K562 (cell line): ENCODE data around the gene RAB5B.

ENCODE experiments used
- CHD4 ChIP-seq: fragments of 200-600 bp; sonication (generic); IDR thresholded peaks from 3 replicates; pipeline ENCODE4 v1.6.1; 2012; ENCODE audit warnings: low read depth, mild to moderate bottlenecking, mixed read lengths, low read length, inconsistent platforms; ENCODE audit not compliant: insufficient read depth, insufficient replicate concordance, poor library complexity, severe bottlenecking
- CTCF ChIP-seq, 3 experiments: IDR thresholded peaks in 2 of 3; conservative IDR thresholded peaks in 1 of 3; 2 replicates each; pipeline ENCODE4 v1.5.1; 2011 to 2012; ENCODE audit warnings: low read length in 3 of 3, mild to moderate bottlenecking in 3 of 3, control low read depth in 2 of 3, improper control_type of control experiment in 1 of 3, inconsistent platforms in 1 of 3, low read depth in 1 of 3, mixed read lengths in 1 of 3, moderate library complexity in 1 of 3; ENCODE audit not compliant: insufficient read depth in 2 of 3
- FOXJ2 ChIP-seq: fragments of 200-800 bp; sonication (Bioruptor generic); IDR thresholded peaks from 2 replicates; pipeline ENCODE4 v1.6.1; 2016; ENCODE audit warnings: missing genetic modification characterization, missing compliant biosample characterization
- HDGF ChIP-seq: fragments of 450-650 bp; IDR thresholded peaks from 2 replicates; pipeline ENCODE4 v1.6.1; 2016
- JUND ChIP-seq, 2 experiments: IDR thresholded peaks; 2 replicates in 1 of 2; 3 replicates in 1 of 2; pipeline ENCODE4 v1.6.1; 2011; ENCODE audit warnings: borderline replicate concordance in 2 of 2, low read depth in 2 of 2, low read length in 2 of 2, improper control_type of control experiment in 1 of 2, missing biosample characterization in 1 of 2, missing genetic modification characterization in 1 of 2, missing genetic modification reagents in 1 of 2
- PCBP1 ChIP-seq: fragments of 200-400 bp; formaldehyde crosslinking; IDR thresholded peaks from 2 replicates; pipeline ENCODE4 v1.6.1; 2018; ENCODE audit warnings: mild to moderate bottlenecking, low read depth, low read length; ENCODE audit not compliant: poor library complexity, severe bottlenecking
- SMC3 ChIP-seq: conservative IDR thresholded peaks from 2 replicates; pipeline ENCODE4 v1.6.1; 2011; ENCODE audit warnings: low read depth, low read length, improper control_type of control experiment; ENCODE audit not compliant: insufficient read depth
- TRIM28 ChIP-seq: fragments of 450-650 bp; IDR thresholded peaks from 2 replicates; pipeline ENCODE4 v1.6.1; 2017
- ZNF12 ChIP-seq: sonication (generic); formaldehyde crosslinking; IDR thresholded peaks from 2 replicates; pipeline ENCODE4 v1.4.0; 2020; ENCODE audit warnings: mild to moderate bottlenecking, missing genetic modification reagents
- ZNF3 ChIP-seq: fragments of 250-450 bp; sonication (Bioruptor Pico); IDR thresholded peaks from 2 replicates; pipeline ENCODE4 v1.5.0; 2021; ENCODE audit warnings: mild to moderate bottlenecking, moderate library complexity
- ZNF407 ChIP-seq: fragments of 450-650 bp; IDR thresholded peaks from 2 replicates; pipeline ENCODE4 v1.6.1; 2016; ENCODE audit warnings: low read depth
- ZNF766 ChIP-seq: fragments of 200-800 bp; sonication (Bioruptor generic); conservative IDR thresholded peaks from 2 replicates; pipeline ENCODE4 v1.6.1; 2016; ENCODE audit warnings: missing genetic modification characterization, missing compliant biosample characterization
- TF ChIP-seq, protein P1 (sequence below), 2 experiments: fragments of 450-650 bp; conservative IDR thresholded peaks; 2 replicates each; pipeline ENCODE4 v1.6.1; 2017; ENCODE audit warnings: mild to moderate bottlenecking in 2 of 2, moderate library complexity in 2 of 2
- TF ChIP-seq, protein P2 (sequence below): fragments of 450-650 bp; formaldehyde crosslinking; IDR thresholded peaks from 2 replicates; pipeline ENCODE4 v1.4.0; 2020; ENCODE audit warnings: mild to moderate bottlenecking, mixed read lengths

- TF ChIP-seq, protein P1, sequence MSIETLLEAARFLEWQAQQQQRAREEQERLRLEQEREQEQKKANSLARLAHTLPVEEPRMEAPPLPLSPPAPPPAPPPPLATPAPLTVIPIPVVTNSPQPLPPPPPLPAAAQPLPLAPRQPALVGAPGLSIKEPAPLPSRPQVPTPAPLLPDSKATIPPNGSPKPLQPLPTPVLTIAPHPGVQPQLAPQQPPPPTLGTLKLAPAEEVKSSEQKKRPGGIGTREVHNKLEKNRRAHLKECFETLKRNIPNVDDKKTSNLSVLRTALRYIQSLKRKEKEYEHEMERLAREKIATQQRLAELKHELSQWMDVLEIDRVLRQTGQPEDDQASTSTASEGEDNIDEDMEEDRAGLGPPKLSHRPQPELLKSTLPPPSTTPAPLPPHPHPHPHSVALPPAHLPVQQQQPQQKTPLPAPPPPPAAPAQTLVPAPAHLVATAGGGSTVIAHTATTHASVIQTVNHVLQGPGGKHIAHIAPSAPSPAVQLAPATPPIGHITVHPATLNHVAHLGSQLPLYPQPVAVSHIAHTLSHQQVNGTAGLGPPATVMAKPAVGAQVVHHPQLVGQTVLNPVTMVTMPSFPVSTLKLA (conservative IDR thresholded peaks at IDR 0.05), result peak in 1 of 2 experiments; percentile 34; a peak in 1 of 4 replicates
- no peak for TF ChIP-seq PCBP1
- no peak for TF ChIP-seq FOXJ2
- peak; percentile 58 for TF ChIP-seq JUND (IDR thresholded peaks at IDR 0.05; ENCODE audit: borderline replicate concordance, low read depth, low read length)
- peak; percentile 55; the same call in 2 of the 3 replicates for TF ChIP-seq JUND (tag; IDR thresholded peaks at IDR 0.05; ENCODE audit: borderline replicate concordance, low read depth, low read length)
- TF ChIP-seq ZNF407, result no peak
- TF ChIP-seq ZNF12 (CRISPR knock-in tag), result no peak
- no peak for TF ChIP-seq TRIM28
- TF ChIP-seq CTCF (IDR thresholded peaks at IDR 0.05 in 2 of 3, conservative IDR thresholded peaks at IDR 0.05 in 1 of 3; ENCODE audit: insufficient read depth in 2 of 3, low read depth in 1 of 3, low read length in 3 of 3), result peak; percentile 89 to 97 (median 94)
- peak; percentile 71 for TF ChIP-seq SMC3
- TF ChIP-seq ZNF766 (CRISPR knock-in tag), result no peak
- TF ChIP-seq, protein P2, sequence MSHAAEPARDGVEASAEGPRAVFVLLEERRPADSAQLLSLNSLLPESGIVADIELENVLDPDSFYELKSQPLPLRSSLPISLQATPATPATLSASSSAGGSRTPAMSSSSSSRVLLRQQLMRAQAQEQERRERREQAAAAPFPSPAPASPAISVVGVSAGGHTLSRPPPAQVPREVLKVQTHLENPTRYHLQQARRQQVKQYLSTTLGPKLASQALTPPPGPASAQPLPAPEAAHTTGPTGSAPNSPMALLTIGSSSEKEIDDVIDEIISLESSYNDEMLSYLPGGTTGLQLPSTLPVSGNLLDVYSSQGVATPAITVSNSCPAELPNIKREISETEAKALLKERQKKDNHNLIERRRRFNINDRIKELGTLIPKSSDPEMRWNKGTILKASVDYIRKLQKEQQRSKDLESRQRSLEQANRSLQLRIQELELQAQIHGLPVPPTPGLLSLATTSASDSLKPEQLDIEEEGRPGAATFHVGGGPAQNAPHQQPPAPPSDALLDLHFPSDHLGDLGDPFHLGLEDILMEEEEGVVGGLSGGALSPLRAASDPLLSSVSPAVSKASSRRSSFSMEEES (CRISPR knock-in tag), result no peak
- TF ChIP-seq HDGF, result no peak
- no peak for TF ChIP-seq CHD4
- no peak for TF ChIP-seq ZNF3 (CRISPR knock-in tag)
Observed at GRCh38 chr12:55940065-55940732, 33.7 kb upstream of the RAB5B start.
